VCaP (cell line): Measurements from ENCODE around the gene ELN.
"Not testable (repeated sequence)": the region's sequence is repeated elsewhere in the genome, so short reads cannot be mapped to it uniquely, and the experiment has no call there.

ENCODE experiments used
- H3K27ac ChIP-seq: fragments of 450-650 bp; 2 replicates; pipeline ENCODE4 v1.5.1; 2017
- CTCF ChIP-seq: fragments of 450-650 bp; conservative IDR thresholded peaks from 2 replicates; pipeline ENCODE4 v1.5.1; 2017; ENCODE audit warnings: mild to moderate bottlenecking, moderate library complexity

The ELN gene

GRCh38 chr7:74027683-74028320, at the start of gene ELN:
Gene ELN, plus strand, starts transcription at chr7:74028173. Its CDS starts 15 bp downstream, at chr7:74028188.
- H3K27ac ChIP-seq = peak within 1 kb of the TSS; percentile 60; the same call in 1 of the 2 replicates

GRCh38 chr7:73978661-73979563, 49.1 kb upstream of the ELN start:
- peak; percentile 74 for TF ChIP-seq CTCF
- no peak overlapping the region for H3K27ac ChIP-seq

More at GRCh38 chr7:74027683-74028320, at the start of gene ELN:
- no peak for TF ChIP-seq CTCF

- H3K27ac ChIP-seq = not testable (repeated sequence)
These were observed 48.3 kb upstream of the ELN start for GRCh38 chr7:73979656-73980055.

GRCh38 chr7:73980206-73980605, 47.8 kb upstream of the ELN start:
- H3K27ac ChIP-seq = no peak overlapping the region
- no peak for TF ChIP-seq CTCF

- no peak overlapping the region for H3K27ac ChIP-seq
- no peak for TF ChIP-seq CTCF
These were observed 46.0 kb upstream of the ELN start for GRCh38 chr7:73981933-73982332.

- no peak overlapping the region for H3K27ac ChIP-seq
- TF ChIP-seq CTCF = no peak
These were observed 44.4 kb upstream of the ELN start for GRCh38 chr7:73983437-73984164.

- no peak overlapping the region for H3K27ac ChIP-seq
- no peak for TF ChIP-seq CTCF
These were observed 43.3 kb upstream of the ELN start for GRCh38 chr7:73984481-73985205.
